Epithelial cell of proximal tubule (primary cell): ENCODE data around the gene ERGIC3. TPM values are rescaled to one million over a fixed set of nuclear protein-coding genes. Genes with fewer than 3 reads are reported as not detected.
A peak's percentile ranks its signal among the peaks of the same experiment; 100 is the strongest.

ENCODE experiments used
- DNase-seq: peaks from one replicate; pipeline ENCODE4 v3.0.0-alpha.2; 2011; ENCODE audit warnings: low read depth
- H3K4me3 ChIP-seq: 2 replicates; pipeline ENCODE4 v1.5.1; 2011; ENCODE audit warnings: low read depth, mild to moderate bottlenecking, low read length
- CTCF ChIP-seq: conservative IDR thresholded peaks from 2 replicates; pipeline ENCODE4 v1.5.1; 2012; ENCODE audit warnings: low read depth, mild to moderate bottlenecking, low read length
- total RNA-seq: library from RNA; depleted of rRNA; stranded (reverse); fragments of >200 nt; gene quantifications from 2 replicates; pipeline ENCODE4 v1.2.3, GENCODE V29; 2015

Gene ERGIC3
- total RNA-seq, 1 donor from 2014 or later = 179 TPM

- no peak overlapping the region for H3K4me3 ChIP-seq
- peak; percentile 43 for TF ChIP-seq CTCF
- no peak for DNase-seq
Observed at GRCh38 chr20:35568645-35569044, 26.8 kb downstream of the ERGIC3 start.

- DNase-seq = no peak
- no peak overlapping the region for H3K4me3 ChIP-seq
- TF ChIP-seq CTCF = no peak
Observed at GRCh38 chr20:35571555-35571954, 29.7 kb downstream of the ERGIC3 start.

GRCh38 chr20:35572838-35573237, 31.0 kb downstream of the ERGIC3 start:
- TF ChIP-seq CTCF = no peak
- no peak for DNase-seq
- no peak overlapping the region for H3K4me3 ChIP-seq

GRCh38 chr20:35575958-35576357, 34.1 kb downstream of the ERGIC3 start:
- no peak overlapping the region for H3K4me3 ChIP-seq
- no peak for TF ChIP-seq CTCF
- no peak for DNase-seq

- H3K4me3 ChIP-seq = no peak overlapping the region
- no peak for TF ChIP-seq CTCF
- DNase-seq = no peak
Observed at GRCh38 chr20:35576816-35577215, 34.9 kb downstream of the ERGIC3 start.

GRCh38 chr20:35578469-35578868, 36.6 kb downstream of the ERGIC3 start:
- no peak for TF ChIP-seq CTCF
- no peak overlapping the region for H3K4me3 ChIP-seq
- DNase-seq = no peak

GRCh38 chr20:35579196-35579595, 37.3 kb downstream of the ERGIC3 start:
- no peak overlapping the region for H3K4me3 ChIP-seq
- TF ChIP-seq CTCF = no peak
- DNase-seq = no peak
